GM23338 (cell line): ENCODE measurements around the gene AIG1. TPM values are rescaled to one million over a fixed set of nuclear protein-coding genes. Genes with fewer than 3 reads are reported as not detected.

Experiments
- ATAC-seq: fragments of 200-7000 bp; cut with Tn5 transposase; 3 replicates; pipeline ENCODE4 v1.9.1; 2020
- DNase-seq: peaks from one replicate; pipeline ENCODE4 v3.0.0-alpha.2; 2015; ENCODE audit warnings: low spot score
- H2AFZ ChIP-seq: fragments of 200-600 bp; sonication (generic); 2 replicates; pipeline ENCODE4 v1.8.0; 2016; ENCODE audit warnings: antibody characterized with exemption, mild to moderate bottlenecking, moderate library complexity
- H3F3A ChIP-seq: fragments of 200-600 bp; sonication (generic); replicated peaks from 2 replicates; pipeline ENCODE4 v1.8.0; 2017; ENCODE audit warnings: antibody characterized with exemption, mixed run types, low read depth
- H3K27ac ChIP-seq: fragments of 200-600 bp; sonication (generic); 2 replicates; pipeline ENCODE4 v1.6.1; 2016; ENCODE audit warnings: low read depth
- H3K27me3 ChIP-seq: fragments of 200-600 bp; sonication (generic); 2 replicates; pipeline ENCODE4 v1.8.0; 2016; ENCODE audit warnings: mild to moderate bottlenecking, mixed run types, moderate library complexity; ENCODE audit not compliant: insufficient read depth
- H3K36me3 ChIP-seq: fragments of 200-600 bp; sonication (generic); 2 replicates; pipeline ENCODE4 v1.8.0; 2016; ENCODE audit warnings: mild to moderate bottlenecking; ENCODE audit not compliant: insufficient read depth
- H3K4me1 ChIP-seq: fragments of 200-600 bp; sonication (generic); 2 replicates; pipeline ENCODE4 v1.8.0; 2016; ENCODE audit warnings: mild to moderate bottlenecking, moderate library complexity; ENCODE audit not compliant: insufficient read depth
- H3K4me2 ChIP-seq: fragments of 200-600 bp; sonication (generic); 2 replicates; pipeline ENCODE4 v1.7.1; 2017; ENCODE audit warnings: mixed run types
- H3K4me3 ChIP-seq: fragments of 200-600 bp; sonication (generic); 2 replicates; pipeline ENCODE4 v1.6.1; 2016; ENCODE audit warnings: mixed run types
- H3K79me2 ChIP-seq: fragments of 200-600 bp; sonication (generic); replicated peaks from 2 replicates; pipeline ENCODE4 v1.8.0; 2017; ENCODE audit warnings: mild to moderate bottlenecking; ENCODE audit not compliant: insufficient read depth
- H3K9me2 ChIP-seq: fragments of 200-600 bp; sonication (generic); 2 replicates; pipeline ENCODE4 v1.8.0; 2017; ENCODE audit not compliant: insufficient read depth
- H4K20me1 ChIP-seq: fragments of 200-600 bp; sonication (generic); replicated peaks from 2 replicates; pipeline ENCODE4 v1.8.0; 2017; ENCODE audit warnings: mild to moderate bottlenecking; ENCODE audit not compliant: insufficient read depth
- H3K27ac Mint-ChIP-seq: 2 replicates; pipeline ENCODE4 v1.8.0; 2020; ENCODE audit warnings: inconsistent platforms, mild to moderate bottlenecking, moderate library complexity, mixed read lengths
- H3K27me3 Mint-ChIP-seq: 3 replicates; pipeline ENCODE4 v1.8.0; 2022; ENCODE audit warnings: low read depth, mild to moderate bottlenecking, moderate library complexity, mixed read lengths, inconsistent platforms; ENCODE audit not compliant: insufficient read depth, poor library complexity
- H3K36me3 Mint-ChIP-seq: 3 replicates; pipeline ENCODE4 v1.8.0; 2021; ENCODE audit warnings: low read depth, mild to moderate bottlenecking, inconsistent platforms, moderate library complexity, mixed read lengths
- H3K4me1 Mint-ChIP-seq: 3 replicates; pipeline ENCODE4 v1.8.0; 2020; ENCODE audit warnings: mild to moderate bottlenecking, inconsistent platforms, mixed read lengths
- H3K4me3 Mint-ChIP-seq: 3 replicates; pipeline ENCODE4 v1.8.0; 2021; ENCODE audit warnings: moderate library complexity, mild to moderate bottlenecking, inconsistent platforms, mixed read lengths
- H3K9me3 Mint-ChIP-seq: 3 replicates; pipeline ENCODE4 v1.8.0; 2020; ENCODE audit warnings: moderate library complexity, mild to moderate bottlenecking, inconsistent platforms, mixed read lengths
- CREB1 ChIP-seq: fragments of 250-450 bp; sonication (Bioruptor Pico); IDR thresholded peaks from 2 replicates; pipeline ENCODE4 v1.5.0; 2020; ENCODE audit warnings: low read depth, mild to moderate bottlenecking, moderate library complexity
- CTCF ChIP-seq, 2 experiments: fragments of 200-600 bp in 1 of 2; sonication (generic) in 1 of 2; conservative IDR thresholded peaks; 2 replicates each; pipeline versions ENCODE4 v1.5.1 to v1.6.1; 2016 to 2017; ENCODE audit warnings: antibody characterized with exemption in 2 of 2, low read depth in 2 of 2, mild to moderate bottlenecking in 2 of 2, moderate library complexity in 1 of 2
- ETS1 ChIP-seq: IDR thresholded peaks from 2 replicates; pipeline ENCODE4 v1.6.1; 2016; ENCODE audit warnings: antibody characterized with exemption
- EZH2phosphoT487 ChIP-seq: fragments of 200-600 bp; sonication (generic); IDR thresholded peaks from one replicate; pipeline ENCODE4 v1.8.1; 2018; ENCODE audit warnings: antibody characterized with exemption; ENCODE audit not compliant: unreplicated experiment
- NANOG ChIP-seq: IDR thresholded peaks from 2 replicates; pipeline ENCODE4 v1.6.1; 2016; ENCODE audit warnings: antibody characterized with exemption, borderline replicate concordance
- REST ChIP-seq: IDR thresholded peaks from one replicate; pipeline ENCODE4 v1.6.1; 2018; ENCODE audit warnings: antibody characterized with exemption; ENCODE audit not compliant: unreplicated experiment
- STAT1 ChIP-seq: IDR thresholded peaks from one replicate; pipeline ENCODE4 v1.6.1; 2016; ENCODE audit warnings: antibody characterized with exemption; ENCODE audit not compliant: unreplicated experiment
- ZNF114 ChIP-seq: fragments of 250-450 bp; sonication (Bioruptor Pico); IDR thresholded peaks from 2 replicates; pipeline ENCODE4 v1.5.0; 2020; ENCODE audit warnings: mild to moderate bottlenecking, moderate library complexity
- ZNF462 ChIP-seq: fragments of 250-450 bp; sonication (Bioruptor Pico); IDR thresholded peaks from 2 replicates; pipeline ENCODE4 v1.5.0; 2020; ENCODE audit warnings: mild to moderate bottlenecking, moderate library complexity
- polyA plus RNA-seq: library from polyadenylated mRNA; unstranded; fragments of >200 nt; fragmentation: Nextera tagmentation; extraction: Ambion mirVana; gene quantifications from 2 replicates; pipeline ENCODE4 v1.2.1, GENCODE V29; 2016
- total RNA-seq: library from RNA; depleted of rRNA; stranded (reverse); fragments of >200 nt; shearing (Covaris generic); gene quantifications from 2 replicates; pipeline ENCODE4 v1.2.3, GENCODE V29; 2014

AIG1 gene
- total and polyA plus RNA-seq, 2 experiments from 2014 or later, result 65.2 to 88.4 TPM

GRCh38 chr6:143135797-143136561, 75.3 kb downstream of the AIG1 start:
- Histone ChIP-seq H3K36me3 (peaks cover 5% of the 10 kb centered on the region; the same call in 1 of the 2 replicates), H3F3A (no peaks in the 10 kb centered on the region), H3K79me2 (no peaks in the 10 kb centered on the region), H3K27me3 (no peaks in the 10 kb centered on the region), H4K20me1 (no peaks in the 10 kb centered on the region), H3K9me2 (no peaks in the 10 kb centered on the region), H3K27ac (no peak overlapping the region), H2AFZ (no peak overlapping the region), H3K4me3 (no peak overlapping the region), H3K4me1 (no peaks in the 10 kb centered on the region), H3K4me2 (no peak overlapping the region)
- no peaks in the 10 kb centered on the region for H3K27me3 Mint-ChIP-seq
- H3K4me3 Mint-ChIP-seq, result no peak overlapping the region
- ATAC-seq (no peak), DNase-seq (no peak)
- no peaks in the 10 kb centered on the region for H3K4me1 Mint-ChIP-seq
- H3K9me3 Mint-ChIP-seq, result peaks cover 6% of the 10 kb centered on the region
- TF ChIP-seq ZNF462 (CRISPR knock-in tag) (no peak), ZNF114 (CRISPR knock-in tag) (no peak), CREB1 (CRISPR knock-in tag) (no peak), EZH2phosphoT487 (no peak), STAT1 (no peak), ETS1 (no peak), NANOG (no peak), CTCF (conservative IDR thresholded peaks at IDR 0.05; ENCODE audit: low read depth in 2 of 2) (no peak), REST (no peak)
- H3K36me3 Mint-ChIP-seq, result peaks cover 24% of the 10 kb centered on the region
- no peak overlapping the region for H3K27ac Mint-ChIP-seq
